Testis (tissue), 3 donors: ENCODE results near the gene PPID. TPM values are rescaled to one million over a fixed set of nuclear protein-coding genes. Genes with fewer than 3 reads are reported as not detected.
"Not testable (repeated sequence)": the region's sequence is repeated elsewhere in the genome, so short reads cannot be mapped to it uniquely, and the experiment has no call there.

ENCODE experiments used
- DNase-seq: peaks from one replicate; pipeline ENCODE4 v3.0.0-alpha.2; 2019
- H3K27ac ChIP-seq, 2 donors: fragments of 200-600 bp; sonication (generic); one replicate each; pipeline ENCODE4 v1.5.1; 2019
- H3K27me3 ChIP-seq: fragments of 200-600 bp; sonication (generic); one replicate; pipeline ENCODE4 v1.5.1; 2019
- H3K36me3 ChIP-seq: fragments of 200-600 bp; sonication (generic); one replicate; pipeline ENCODE4 v1.5.1; 2017; ENCODE audit warnings: low read depth; ENCODE audit errors: missing control alignments
- H3K4me1 ChIP-seq: fragments of 200-600 bp; sonication (generic); one replicate; pipeline ENCODE4 v1.5.1; 2019
- H3K4me3 ChIP-seq, 2 donors: fragments of 200-600 bp; sonication (generic); one replicate each; pipeline ENCODE4 v1.5.1; 2017 to 2019
- H3K9me3 ChIP-seq: fragments of 200-600 bp; sonication (generic); one replicate; pipeline ENCODE4 v1.5.1; 2017
- POLR2A ChIP-seq: fragments of 450-650 bp; IDR thresholded peaks from one replicate; pipeline ENCODE4 v1.6.1; 2017; ENCODE audit warnings: antibody characterized with exemption, mild to moderate bottlenecking, moderate library complexity
- WGBS, 2 donors: methylation state at CpG; one replicate each; pipeline ENCODE4 v1.1.5; 2018; 5-methylcytosine and 5-hydroxymethylcytosine counted together
- intact Hi-C: fragments of 100-400 bp; cut with DNase I; formaldehyde crosslinking; loops from one replicate; pipeline ENCODE4 v1.15.1; 2023; ENCODE audit warnings: low total_unique reads
- polyA plus RNA-seq: library from polyadenylated mRNA; stranded (reverse); fragments of 350-450 nt; fragmentation: Illumina TruSeq; extraction: RNeasy Lipid Tissue Mini Kit (QIAGEN cat#74804); gene quantifications from one replicate; pipeline ENCODE4 v1.2.3, GENCODE V29; 2014; ENCODE audit warnings: low read depth, low replicate concordance; ENCODE audit not compliant: insufficient read depth
- total RNA-seq, 2 donors: library from RNA; depleted of rRNA; stranded (reverse); fragments of >200 nt; gene quantifications; one replicate each; pipeline ENCODE4 v1.2.3, GENCODE V29; 2016
- TF ChIP-seq, protein P1 (sequence below), 3 experiments: fragments of 450-650 bp in 2 of 3; fragments of 200-600 bp in 1 of 3; sonication (generic) in 1 of 3; IDR thresholded peaks; one replicate each; pipeline ENCODE4 v1.5.1; 2016 to 2019; ENCODE audit warnings: antibody characterized with exemption in 3 of 3, mild to moderate bottlenecking in 2 of 3, moderate library complexity in 1 of 3

PPID gene
- total and polyA plus RNA-seq, 3 donors from 2014 or later = 25.1 to 43.7 (median 27.5) TPM

DNA sequence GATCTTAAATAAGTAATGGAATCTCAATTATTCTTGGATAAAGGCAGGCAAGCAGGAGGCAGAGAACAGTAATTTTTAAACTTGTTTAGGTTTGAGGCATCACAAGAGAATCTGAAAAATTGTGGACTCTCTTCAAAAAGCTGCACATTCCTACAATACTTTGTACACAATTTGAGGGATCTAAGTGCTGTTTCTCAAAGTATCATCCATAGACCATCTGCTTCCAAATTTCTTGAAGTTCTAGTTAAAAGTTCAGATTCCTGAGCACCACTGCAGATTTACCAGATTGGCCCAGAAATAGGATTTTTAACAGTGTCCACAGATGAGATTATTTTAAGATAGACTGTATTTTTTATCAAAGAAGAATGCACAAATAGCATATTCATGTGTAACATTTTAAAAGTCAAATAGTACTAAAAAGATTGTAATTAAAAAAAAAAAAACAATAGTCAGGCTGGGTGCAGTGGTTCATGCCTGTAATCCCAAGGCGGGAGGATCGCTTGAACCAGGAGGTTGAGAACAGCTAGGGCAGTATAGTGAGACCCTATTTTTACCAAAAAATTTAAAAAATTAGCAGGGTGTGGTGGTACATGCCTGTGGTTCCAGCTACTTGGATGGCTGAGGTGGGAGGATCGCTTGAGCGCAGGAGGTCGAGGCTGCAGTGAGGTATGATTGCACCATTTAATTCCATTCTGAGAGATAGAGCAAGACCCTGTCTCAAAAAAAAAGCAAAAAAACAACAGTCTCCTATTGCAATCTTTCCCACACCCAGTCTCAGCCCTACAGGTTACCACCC lies 31.4 kb upstream of the PPID start:
- Histone ChIP-seq H3K36me3 (no peaks in the 10 kb centered on the region), H3K4me3 (no peak overlapping the region), H3K27ac (no peak overlapping the region), H3K27me3 (no peaks in the 10 kb centered on the region), H3K4me1 (no peaks in the 10 kb centered on the region), H3K9me3 (no peaks in the 10 kb centered on the region)
- 95 to 96% methylated on average over 5 of the region's 5 CpGs for WGBS, 2 donors
- intact Hi-C loops = no loop called here
- no peak for TF ChIP-seq POLR2A
- TF ChIP-seq, protein P1, sequence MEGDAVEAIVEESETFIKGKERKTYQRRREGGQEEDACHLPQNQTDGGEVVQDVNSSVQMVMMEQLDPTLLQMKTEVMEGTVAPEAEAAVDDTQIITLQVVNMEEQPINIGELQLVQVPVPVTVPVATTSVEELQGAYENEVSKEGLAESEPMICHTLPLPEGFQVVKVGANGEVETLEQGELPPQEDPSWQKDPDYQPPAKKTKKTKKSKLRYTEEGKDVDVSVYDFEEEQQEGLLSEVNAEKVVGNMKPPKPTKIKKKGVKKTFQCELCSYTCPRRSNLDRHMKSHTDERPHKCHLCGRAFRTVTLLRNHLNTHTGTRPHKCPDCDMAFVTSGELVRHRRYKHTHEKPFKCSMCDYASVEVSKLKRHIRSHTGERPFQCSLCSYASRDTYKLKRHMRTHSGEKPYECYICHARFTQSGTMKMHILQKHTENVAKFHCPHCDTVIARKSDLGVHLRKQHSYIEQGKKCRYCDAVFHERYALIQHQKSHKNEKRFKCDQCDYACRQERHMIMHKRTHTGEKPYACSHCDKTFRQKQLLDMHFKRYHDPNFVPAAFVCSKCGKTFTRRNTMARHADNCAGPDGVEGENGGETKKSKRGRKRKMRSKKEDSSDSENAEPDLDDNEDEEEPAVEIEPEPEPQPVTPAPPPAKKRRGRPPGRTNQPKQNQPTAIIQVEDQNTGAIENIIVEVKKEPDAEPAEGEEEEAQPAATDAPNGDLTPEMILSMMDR (IDR thresholded peaks at IDR 0.05) = no peak
- no peak for DNase-seq

DNA sequence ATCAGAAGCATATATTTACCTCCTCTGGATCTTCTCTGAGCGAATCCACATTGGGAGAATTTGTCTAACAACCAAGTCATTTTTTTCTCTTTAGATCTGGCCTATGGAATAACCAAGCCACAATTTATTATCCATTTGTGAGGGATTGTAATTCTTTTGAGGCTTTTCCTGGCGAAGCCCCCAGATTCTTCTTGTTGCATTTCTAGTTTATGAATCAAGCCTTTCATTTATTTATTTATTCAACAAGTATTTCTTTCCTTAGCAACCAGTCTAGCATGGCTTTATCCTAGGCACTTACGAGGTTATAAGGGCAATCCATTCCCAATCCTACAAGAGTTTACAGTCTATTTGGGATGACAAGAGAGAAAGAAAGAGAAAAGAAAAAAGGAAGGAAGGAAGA lies 27.2 kb upstream of the PPID start:
- no peaks in the 10 kb centered on the region for H3K9me3 ChIP-seq
- no peak for DNase-seq
- TF ChIP-seq, protein P1 (IDR thresholded peaks at IDR 0.05) = no peak
- no peak for TF ChIP-seq POLR2A
- no peaks in the 10 kb centered on the region for H3K4me1 ChIP-seq
- H3K27me3 ChIP-seq = no peaks in the 10 kb centered on the region
- intact Hi-C loops = no loop called here
- H3K4me3 ChIP-seq = no peak overlapping the region
- no peaks in the 10 kb centered on the region for H3K36me3 ChIP-seq
- WGBS, 2 donors = 88 to 91% methylated on average over 3 of the region's 3 CpGs
- H3K27ac ChIP-seq = no peak overlapping the region

DNA sequence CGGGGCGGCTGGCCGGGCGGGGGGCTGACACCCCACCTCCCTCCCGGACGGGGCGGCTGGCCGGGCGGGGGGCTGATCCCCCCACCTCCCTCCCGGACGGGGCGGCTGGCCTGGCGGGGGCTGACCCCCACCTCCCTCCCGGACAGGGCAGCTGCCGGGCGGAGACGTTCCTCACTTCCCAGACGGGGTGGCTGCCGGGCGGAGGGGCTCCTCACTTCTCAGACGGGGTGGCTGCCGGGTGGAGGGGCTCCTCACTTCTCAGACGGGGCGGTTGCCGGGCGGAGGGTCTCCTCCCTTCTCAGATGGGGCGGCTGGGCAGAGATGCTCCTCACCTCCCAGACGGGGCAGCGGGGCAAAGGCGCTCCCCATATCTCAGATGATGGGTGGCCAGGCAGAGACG lies 23.3 kb upstream of the PPID start:
- WGBS, 2 donors = 97% methylated on average over 15 of the region's 31 CpGs; no CpG with 5 or more reads in 1 of the 2 donors
- H3K4me3 ChIP-seq, H3K27me3 ChIP-seq, H3K4me1 ChIP-seq, intact Hi-C loops, H3K9me3 ChIP-seq, H3K27ac ChIP-seq, H3K36me3 ChIP-seq, DNase-seq: not testable (repeated sequence)

DNA sequence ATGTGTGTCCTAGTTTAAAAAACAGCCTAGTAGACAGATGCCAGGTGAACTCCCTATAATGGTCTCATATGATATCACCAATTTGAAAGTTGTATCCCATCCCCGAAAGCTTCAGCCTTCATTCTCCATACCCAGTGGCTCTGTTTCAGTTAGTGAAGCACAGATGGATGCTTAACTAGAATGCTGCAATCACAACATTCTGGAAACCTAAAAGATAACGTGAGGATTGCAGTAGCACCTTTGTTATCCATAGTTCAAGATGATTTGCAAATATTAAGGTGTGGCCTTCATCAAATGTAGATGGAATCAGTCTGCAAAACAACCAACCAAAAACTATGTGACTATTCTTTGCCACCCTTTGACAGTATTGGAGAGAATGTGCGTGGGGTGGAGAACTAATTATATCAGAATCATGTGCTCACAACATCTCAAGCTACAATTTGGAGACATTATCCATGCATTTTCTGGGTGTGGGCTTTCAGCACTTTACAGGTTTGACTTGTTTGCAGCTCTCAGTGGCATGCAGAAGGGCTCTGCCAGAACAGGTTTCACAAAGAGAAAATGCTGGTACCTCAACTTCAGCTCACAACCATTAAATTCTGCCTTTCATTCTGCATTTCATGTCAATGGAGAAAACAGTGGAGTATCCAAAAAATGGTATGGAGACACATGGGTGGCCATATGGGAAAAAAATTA lies 18.3 kb upstream of the PPID start:
- TF ChIP-seq, protein P1 (IDR thresholded peaks at IDR 0.05) = no peak
- TF ChIP-seq POLR2A = no peak
- Histone ChIP-seq H3K4me1 (no peaks in the 10 kb centered on the region), H3K36me3 (no peaks in the 10 kb centered on the region), H3K9me3 (no peaks in the 10 kb centered on the region), H3K4me3 (no peak overlapping the region), H3K27ac (no peak overlapping the region), H3K27me3 (no peaks in the 10 kb centered on the region)
- DNase-seq = no peak
- intact Hi-C loops = no loop called here
- WGBS, 2 donors = 82 to 87% methylated on average over 3 of the region's 3 CpGs

DNA sequence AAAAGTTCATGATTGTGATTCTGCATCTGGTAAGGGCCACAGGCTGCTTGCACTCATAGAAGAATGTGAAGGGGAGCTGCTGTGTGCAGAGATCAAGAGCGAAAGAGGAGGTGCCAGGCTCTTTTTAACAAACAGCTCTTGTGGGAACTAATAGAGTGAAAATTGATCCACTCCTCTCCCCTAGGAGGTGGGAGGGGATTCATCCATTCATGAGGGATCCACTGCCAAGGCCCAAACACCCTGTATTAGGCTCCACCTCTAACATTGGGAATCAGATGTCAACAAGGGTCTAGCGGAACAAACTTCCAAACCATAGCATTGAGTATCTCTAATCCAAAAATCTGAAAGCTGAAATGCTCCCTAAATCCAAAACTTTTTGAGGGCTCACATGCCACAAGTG lies 16.4 kb upstream of the PPID start:
- no peak for DNase-seq
- intact Hi-C loops = no loop called here
- TF ChIP-seq, protein P1 (IDR thresholded peaks at IDR 0.05) = no peak
- H3K27me3 ChIP-seq = no peaks in the 10 kb centered on the region
- no peaks in the 10 kb centered on the region for H3K9me3 ChIP-seq
- no peaks in the 10 kb centered on the region for H3K4me1 ChIP-seq
- H3K36me3 ChIP-seq = no peaks in the 10 kb centered on the region
- no peak overlapping the region for H3K4me3 ChIP-seq
- WGBS, 2 donors = 90 to 95% methylated on average over 2 of the region's 2 CpGs
- H3K27ac ChIP-seq = no peak overlapping the region
